Measurements from ENCODE around the gene SORL1. TPM values are rescaled to one million over a fixed set of nuclear protein-coding genes. Genes with fewer than 3 reads are reported as not detected.

SORL1 gene
- total RNA-seq, 2 experiments from 2014 or later: 228 to 411 TPM

- intact Hi-C loops (cut with micrococcal nuclease; ENCODE audit: unreplicated experiment): no loop called here
- no peaks in the 10 kb centered on the region for H3K9me2 ChIP-seq (ENCODE audit: insufficient read depth, low read length)
- H3K27ac ChIP-seq (ENCODE audit: low read depth, low read length, poor library complexity, severe bottlenecking): peak overlapping the region; percentile 97
- H3K4me1 ChIP-seq (ENCODE audit: insufficient read depth, low read length, poor library complexity, severe bottlenecking): peaks cover 68% of the 10 kb centered on the region
- POLR2A ChIA-PET: interaction anchor here (0.7 to 2.2 kb wide), 6 partner anchors 17 to 1125 kb away, joined by 3 to 12 read pairs (median 4); no protein-coding TSS in a partner anchor
- H3K4me2 ChIP-seq (ENCODE audit: low read length): no peak overlapping the region; the same call in 1 of the 2 replicates
- no peak overlapping the region for H2AFZ ChIP-seq (ENCODE audit: low read length)
- no peaks in the 10 kb centered on the region for H4K20me1 ChIP-seq (ENCODE audit: insufficient read depth, low read length)
- BruUV-seq (replicated peaks): no TSS peak
- TF ChIP-seq CTCF (conservative IDR thresholded peaks at IDR 0.05; ENCODE audit: low read length) (no peak), EZH2phosphoT487 (IDR thresholded peaks at IDR 0.05; ENCODE audit: borderline replicate concordance, low read depth, low read length) (no peak)
- H3K79me2 ChIP-seq (ENCODE audit: insufficient read depth, low read depth, low read length): peaks cover 62% of the 10 kb centered on the region
- H3K9me3 ChIP-seq (ENCODE audit: low read length): no peaks in the 10 kb centered on the region
- H3K36me3 ChIP-seq (ENCODE audit: insufficient read depth, low read length): peaks cover 90% of the 10 kb centered on the region
- CTCF ChIA-PET (ENCODE audit: unreplicated experiment): no interaction called here
- H3K4me3 ChIP-seq (ENCODE audit: low read depth, low read length, poor library complexity, severe bottlenecking): no peak overlapping the region
- DNase-seq (ENCODE audit: low spot score): no peak
These were observed 113.0 kb downstream of the SORL1 start for GRCh38 chr11:121564948-121565684.

- POLR2A ChIA-PET: interaction anchor here (0.5 to 2.2 kb wide), 16 partner anchors 9 to 232 kb away, joined by 3 to 12 read pairs (median 3); no protein-coding TSS in a partner anchor
These were observed 114.4 kb downstream of the SORL1 start for GRCh38 chr11:121566279-121567168.

More at GRCh38 chr11:121566279-121567168, 114.4 kb downstream of the SORL1 start:
- BruUV-seq (replicated peaks): no TSS peak
- TF ChIP-seq EZH2phosphoT487 (IDR thresholded peaks at IDR 0.05; ENCODE audit: borderline replicate concordance, low read depth, low read length): no peak
- no peak for TF ChIP-seq CTCF (conservative IDR thresholded peaks at IDR 0.05; ENCODE audit: low read length)
- no peaks in the 10 kb centered on the region for H4K20me1 ChIP-seq (ENCODE audit: insufficient read depth, low read length)
- H3K4me2 ChIP-seq (ENCODE audit: low read length): peak overlapping the region; percentile 42
- peak; percentile 49 for DNase-seq (ENCODE audit: low spot score)
- CTCF ChIA-PET (ENCODE audit: unreplicated experiment): no interaction called here
- peaks cover 75% of the 10 kb centered on the region for H3K4me1 ChIP-seq (ENCODE audit: insufficient read depth, low read length, poor library complexity, severe bottlenecking)
- H2AFZ ChIP-seq (ENCODE audit: low read length): no peak overlapping the region
- peak overlapping the region; percentile 97 for H3K27ac ChIP-seq (ENCODE audit: low read depth, low read length, poor library complexity, severe bottlenecking)
- no peaks in the 10 kb centered on the region for H3K9me2 ChIP-seq (ENCODE audit: insufficient read depth, low read length)
- peaks cover 62% of the 10 kb centered on the region for H3K79me2 ChIP-seq (ENCODE audit: insufficient read depth, low read depth, low read length)
- intact Hi-C loops (cut with micrococcal nuclease; ENCODE audit: unreplicated experiment): no loop called here
- no peaks in the 10 kb centered on the region for H3K9me3 ChIP-seq (ENCODE audit: low read length)
- H3K36me3 ChIP-seq (ENCODE audit: insufficient read depth, low read length): peaks cover 90% of the 10 kb centered on the region
- no peak overlapping the region for H3K4me3 ChIP-seq (ENCODE audit: low read depth, low read length, poor library complexity, severe bottlenecking)

All from OCI-LY7 (cell line).